Endothelial cell of hepatic sinusoid (primary cell): ENCODE data around the gene EYS.

Source experiments
- in situ Hi-C: cut with HindIII; loops from 2 replicates; pipeline ENCODE4 v1.10.0; 2017; ENCODE audit warnings: low sequenced_read_pairs

Gene EYS

GRCh38 chr6:63671098-63671754 is 2035.8 kb downstream of the EYS start:
- in situ Hi-C loops, result no loop called here
